Fibroblast of peridontal ligament (primary cell): ENCODE measurements around the gene PIP5K1B.
"Not testable (repeated sequence)": the region's sequence is repeated elsewhere in the genome, so short reads cannot be mapped to it uniquely, and the experiment has no call there.

Source experiments
- DNase-seq: peaks from one replicate; pipeline ENCODE4 v3.0.0-alpha.2; 2010; ENCODE audit errors: extremely low read depth

Gene PIP5K1B

GRCh38 chr9:68983522-68984424, 278.7 kb downstream of the PIP5K1B start:
- DNase-seq = no peak

DNA sequence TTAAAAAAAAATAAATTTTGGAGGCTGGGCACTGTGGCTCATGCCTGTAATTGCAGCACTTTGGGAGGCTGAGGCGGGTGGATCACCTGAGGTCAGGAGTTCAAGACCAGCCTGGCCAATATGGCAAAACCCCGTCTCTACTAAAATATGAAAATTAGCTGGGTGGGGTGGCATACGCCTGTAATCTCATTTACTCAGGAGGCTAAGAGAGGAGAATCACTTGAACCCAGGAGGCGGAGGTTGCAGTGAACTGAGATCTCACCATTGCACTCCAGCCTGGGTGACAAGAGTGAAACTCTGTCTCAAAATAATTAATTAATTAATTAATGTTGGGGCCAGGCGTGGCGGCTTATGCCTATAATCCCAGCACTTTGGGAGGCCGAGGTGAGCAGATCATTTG, 281.9 kb downstream of the PIP5K1B start:
- not testable (repeated sequence) for DNase-seq

GRCh38 chr9:68991457-68991856, 286.4 kb downstream of the PIP5K1B start:
- no peak for DNase-seq

DNA sequence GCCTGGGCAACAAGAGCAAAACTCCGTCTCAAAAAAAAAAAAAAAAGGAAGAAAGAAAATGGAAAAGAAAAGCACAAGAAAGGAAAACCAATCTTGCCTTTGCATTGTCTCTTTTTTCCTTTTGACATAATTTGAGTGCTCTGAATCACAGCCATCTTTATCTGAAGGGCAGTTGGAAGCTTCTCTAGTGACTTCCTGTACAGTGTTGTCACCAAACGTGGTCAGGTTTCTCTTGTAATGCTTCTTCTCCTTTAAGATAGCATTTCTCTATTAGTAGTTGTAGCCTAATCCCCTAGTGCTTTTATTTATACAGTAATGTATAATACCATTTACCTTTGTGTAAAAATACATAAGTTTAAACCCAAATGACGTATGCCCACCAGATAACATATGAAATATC, 290.7 kb downstream of the PIP5K1B start:
- no peak for DNase-seq

DNA sequence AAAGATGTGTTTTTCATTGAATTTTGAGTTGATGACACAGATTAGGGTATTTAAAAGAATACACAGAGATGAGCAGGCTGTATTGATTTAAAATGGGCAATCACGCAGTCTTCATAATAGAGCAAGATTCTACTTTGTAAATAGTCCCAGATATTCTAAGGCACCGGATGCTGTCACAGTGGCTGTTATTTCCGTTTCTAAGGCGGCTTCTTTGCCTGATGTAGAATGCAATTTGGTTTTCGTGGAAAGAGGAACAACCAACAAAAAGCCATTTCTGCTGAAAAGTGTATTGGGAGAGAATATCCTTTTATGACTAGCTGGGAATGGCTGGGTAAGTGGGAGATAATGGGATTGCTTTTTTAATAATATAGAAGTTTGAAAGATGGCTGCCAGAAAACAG, 291.4 kb downstream of the PIP5K1B start:
- no peak for DNase-seq

- DNase-seq = no peak
These were observed 292.6 kb downstream of the PIP5K1B start for GRCh38 chr9:68997666-68998065.

DNA sequence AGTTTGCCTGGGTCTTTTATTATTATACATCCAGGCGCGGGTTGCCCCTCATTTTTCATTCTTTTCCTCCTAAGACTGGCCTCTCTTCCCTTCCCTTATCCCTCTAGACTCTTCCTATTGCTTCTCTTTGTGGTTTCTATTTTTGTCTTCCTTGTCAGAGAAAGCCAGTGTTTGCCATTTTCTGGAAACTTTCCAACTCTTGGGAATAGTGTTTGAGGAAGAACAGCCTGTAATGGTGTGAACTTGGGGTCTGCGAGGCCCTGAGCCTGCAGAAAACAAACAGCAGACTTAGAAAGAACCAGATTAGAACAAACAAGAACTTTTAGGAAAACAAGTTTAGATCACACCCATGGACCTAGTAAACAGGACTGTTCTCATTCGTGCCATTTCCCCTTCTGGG, 293.3 kb downstream of the PIP5K1B start:
- DNase-seq = no peak

DNA sequence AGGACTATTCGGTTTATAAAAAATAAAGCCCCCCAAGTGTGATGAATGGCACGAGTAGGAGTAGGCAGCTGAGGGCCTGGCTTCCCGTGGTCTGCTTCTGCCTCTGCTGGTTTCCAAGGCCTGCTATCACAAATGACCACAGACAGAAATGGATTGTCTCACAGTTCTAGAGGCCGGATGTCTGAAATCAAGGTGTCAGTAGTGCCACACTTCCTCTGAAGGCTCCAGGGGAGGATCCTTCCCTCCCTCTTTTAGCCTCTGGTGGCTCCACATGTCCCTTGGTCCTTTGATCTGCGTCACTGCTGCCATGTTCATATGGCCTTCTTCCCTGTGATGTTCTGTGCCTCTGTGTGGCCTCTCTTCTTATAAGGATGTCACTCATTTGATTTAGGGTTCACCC, 293.8 kb downstream of the PIP5K1B start:
- no peak for DNase-seq

GRCh38 chr9:68999393-69000105, 294.5 kb downstream of the PIP5K1B start:
- peak; percentile 68 for DNase-seq

GRCh38 chr9:69001921-69002320, 296.9 kb downstream of the PIP5K1B start:
- DNase-seq = no peak

DNA sequence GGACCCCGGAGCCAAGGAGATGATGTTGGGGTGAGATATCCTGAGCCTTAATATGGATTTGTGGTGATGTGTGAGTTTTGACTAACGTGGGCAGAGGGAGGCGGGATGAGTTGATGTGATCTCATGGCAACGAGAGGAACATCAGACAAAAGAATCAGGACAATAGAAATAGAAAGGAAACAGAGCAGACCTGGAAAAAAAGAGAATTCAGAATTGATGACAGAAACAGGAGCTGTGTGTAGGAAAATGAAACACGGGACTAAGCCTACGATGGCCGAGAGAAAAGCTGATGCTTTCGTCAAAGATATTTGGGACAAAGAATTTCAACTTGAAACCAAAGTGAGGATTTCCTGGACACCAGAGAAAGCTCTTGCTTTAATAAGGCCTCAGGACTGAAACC, 298.0 kb downstream of the PIP5K1B start:
- no peak for DNase-seq

GRCh38 chr9:69004836-69005235, 299.8 kb downstream of the PIP5K1B start:
- DNase-seq = peak; percentile 28

GRCh38 chr9:69009708-69010107, 304.7 kb downstream of the PIP5K1B start:
- no peak for DNase-seq

DNA sequence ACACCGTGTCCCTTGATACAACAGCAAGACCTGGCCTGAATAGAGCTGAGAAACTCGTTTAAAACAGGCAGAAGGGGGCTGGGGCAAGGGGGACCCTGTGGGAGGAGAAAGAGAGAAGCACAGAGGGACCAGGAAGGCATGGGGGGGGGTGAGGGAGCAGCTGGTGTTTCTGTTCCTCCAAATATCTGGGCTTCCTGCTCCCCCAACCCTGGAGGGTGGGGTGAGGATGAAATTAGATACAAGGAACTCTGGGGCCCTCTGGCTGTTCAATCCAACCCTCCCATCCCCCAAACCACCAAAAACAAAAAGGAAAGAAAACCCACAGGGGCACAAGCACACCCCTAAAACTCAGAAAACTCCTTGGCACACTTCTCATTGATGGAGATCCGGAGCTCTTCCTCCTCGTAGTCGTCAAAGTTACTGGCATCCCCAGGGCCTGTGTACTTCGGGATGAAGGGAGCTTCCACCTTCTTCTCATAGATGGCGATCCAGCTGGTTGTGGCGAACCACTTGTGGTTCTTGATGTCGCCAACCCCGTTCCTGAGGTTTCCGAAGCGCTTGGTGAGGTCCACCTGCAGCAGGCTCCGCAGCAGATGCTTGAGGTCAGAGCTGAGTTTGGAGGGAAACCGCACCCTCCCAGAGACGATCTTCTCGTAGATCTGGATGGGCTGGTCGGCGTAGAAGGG, 307.8 kb downstream of the PIP5K1B start:
- no peak for DNase-seq

- no peak for DNase-seq
These were observed 308.3 kb downstream of the PIP5K1B start for GRCh38 chr9:69013382-69013727.

- no peak for DNase-seq
These were observed 309.0 kb downstream of the PIP5K1B start, which contains the start of gene PRKACG for GRCh38 chr9:69014013-69014412. PRKACG (minus strand) TSS chr9:69014113; CDS start chr9:69014092, 21 bp downstream.

DNA sequence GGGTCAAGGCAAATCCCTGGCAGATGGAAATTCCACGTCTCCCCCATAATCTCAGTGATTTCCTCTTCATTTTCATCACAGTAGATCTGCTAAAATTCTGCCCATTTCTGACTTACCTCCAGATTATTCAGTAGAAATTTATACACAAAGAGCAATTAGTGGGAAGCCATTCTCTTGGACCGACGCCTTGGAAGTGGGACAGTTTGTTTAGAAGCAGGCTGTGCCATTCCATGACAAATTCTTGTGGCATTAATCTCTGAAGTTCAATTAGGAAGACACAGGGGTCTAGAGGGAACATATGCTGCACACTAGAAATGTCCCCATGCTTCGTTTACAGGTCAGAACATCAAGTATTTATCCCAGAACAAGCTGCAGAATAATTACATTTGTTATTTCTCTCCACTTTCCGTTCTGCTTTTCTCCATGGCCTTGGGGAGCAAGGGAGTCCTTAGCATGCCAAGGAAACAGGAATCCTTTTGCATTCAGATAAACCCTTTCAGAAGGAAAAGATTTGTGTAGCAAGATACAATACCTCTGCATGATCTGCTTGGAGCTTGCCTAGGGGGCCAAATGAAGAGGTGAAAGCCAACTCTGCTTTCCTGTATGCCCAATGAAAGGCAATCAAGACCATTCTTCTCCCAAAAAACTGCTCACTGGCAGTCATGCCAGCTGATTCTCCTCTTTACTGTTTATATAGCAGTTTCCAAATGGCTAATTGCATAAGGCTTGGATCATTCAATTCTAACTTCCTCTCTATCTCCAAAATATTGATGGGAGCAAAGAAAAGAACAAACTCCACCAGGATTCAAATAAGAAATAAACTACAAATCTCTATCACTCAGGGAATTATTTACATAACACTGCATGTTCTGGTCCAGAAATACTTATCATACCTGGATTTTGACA, 311.4 kb downstream of the PIP5K1B start:
- DNase-seq = no peak

DNA sequence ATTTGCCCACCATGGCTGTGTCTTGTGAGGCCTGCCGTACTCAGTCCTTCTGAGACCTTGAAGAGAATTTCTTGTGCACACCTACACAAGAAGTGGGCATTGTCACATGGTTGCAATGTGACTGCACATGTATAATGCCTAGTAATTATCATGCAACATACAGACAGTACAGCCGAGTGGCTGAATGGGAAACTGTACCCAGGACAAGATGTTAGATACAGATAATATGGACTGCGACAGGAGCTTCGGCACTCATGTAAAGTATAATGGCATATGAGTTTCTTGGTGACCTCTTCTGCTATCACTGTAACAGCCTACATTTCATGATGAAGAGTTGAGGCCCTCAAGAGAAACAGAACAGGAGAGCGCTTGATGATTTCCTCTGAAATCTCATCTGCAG, 313.7 kb downstream of the PIP5K1B start:
- no peak for DNase-seq

GRCh38 chr9:69019808-69020207, 314.8 kb downstream of the PIP5K1B start:
- no peak for DNase-seq

DNA sequence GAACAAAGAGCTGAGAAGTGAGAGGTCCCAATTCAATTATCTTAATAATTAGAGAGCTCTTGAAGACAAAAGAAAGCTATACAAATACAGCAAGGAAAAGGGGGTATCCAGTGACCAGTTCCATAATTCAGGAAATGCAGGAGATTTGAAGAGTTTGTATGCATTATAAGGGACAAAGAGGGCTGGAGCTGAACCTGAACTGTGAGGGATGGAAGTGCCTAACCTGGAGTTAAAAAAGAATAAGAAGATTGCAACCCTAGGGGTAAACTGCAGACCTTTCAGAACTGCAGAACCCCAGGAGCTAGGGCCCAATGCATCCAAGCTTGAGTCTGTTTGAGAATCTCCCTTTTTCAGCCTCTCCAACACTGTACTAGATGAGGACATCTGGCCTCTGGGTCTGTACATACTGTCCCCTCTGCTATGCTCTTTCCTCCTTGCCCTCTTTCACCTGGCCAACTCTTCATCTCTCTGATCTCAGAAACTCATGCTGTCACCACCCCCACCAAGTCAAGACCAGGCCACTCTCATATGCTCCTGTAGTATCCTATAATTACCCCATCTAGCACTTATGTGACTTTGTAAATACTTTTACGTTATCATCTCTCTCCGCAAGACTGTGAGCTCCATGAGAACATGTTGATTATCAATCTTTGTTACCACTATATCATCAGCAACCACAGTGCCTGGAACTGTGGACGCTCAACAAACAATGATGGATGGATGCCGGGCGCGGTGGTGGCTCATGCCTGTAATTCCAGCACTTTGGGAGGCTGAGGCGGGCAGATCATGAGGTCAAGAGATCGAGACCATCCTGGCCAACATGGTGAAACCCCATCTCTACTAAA, 315.5 kb downstream of the PIP5K1B start:
- no peak for DNase-seq

GRCh38 chr9:69023650-69024049, 318.6 kb downstream of the PIP5K1B start:
- DNase-seq = no peak
